ENCODE data around the gene KIAA1328.

DNA sequence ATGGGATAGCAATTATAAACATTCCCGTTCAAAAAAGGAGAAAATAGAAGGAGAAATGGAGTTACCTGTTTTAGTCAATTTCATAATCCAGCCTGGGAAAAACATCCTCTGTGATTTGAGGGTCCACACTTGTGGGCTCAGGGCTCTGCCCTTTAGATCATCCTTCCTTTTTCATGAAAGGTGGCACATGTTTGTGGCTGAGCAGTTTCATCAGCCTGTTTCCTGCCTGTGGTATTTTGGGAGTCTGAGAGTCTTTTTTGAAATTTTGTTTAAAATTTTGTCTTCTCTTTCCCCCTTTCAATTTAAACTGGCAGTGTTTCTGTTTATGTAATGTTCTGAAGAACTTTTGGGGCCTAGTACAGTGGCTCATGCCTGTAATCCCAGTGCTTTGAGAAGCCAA lies 84.0 kb downstream of the KIAA1328 start:
- TF ChIP-seq POLR2A (IDR thresholded peaks at IDR 0.05; ENCODE audit: low read length) (no peak), GATA1 (IDR thresholded peaks at IDR 0.05; ENCODE audit: low read depth, low read length) (no peak)

Measured in erythroblast (primary cell).